Stimulated activated naive CD8-positive, alpha-beta T cell treated with anti-CD3 and anti-CD28 coated beads, Interleukin-15, amount 100 ng/mL, for 72 hours (primary cell): ENCODE data around the gene FAM241B.

ENCODE experiments used
- ATAC-seq: fragments of 150-1000 bp; cut with Tn5 transposase; 2 replicates; pipeline ENCODE4 v1.10.0; 2021; ENCODE audit warnings: mild to moderate bottlenecking, moderate library complexity
- DNase-seq, 2 donors: peaks; one replicate each; pipeline ENCODE4 v3.0.0; 2021 to 2022
- H3K27ac Mint-ChIP-seq, 2 donors: one replicate each; pipeline ENCODE4 v1.8.0; 2022; ENCODE audit warnings: mild to moderate bottlenecking in 2 of 2, mixed read lengths in 2 of 2, moderate library complexity in 2 of 2
- H3K27me3 Mint-ChIP-seq: one replicate; pipeline ENCODE4 v1.8.0; 2022; ENCODE audit warnings: mixed read lengths
- H3K4me1 Mint-ChIP-seq: one replicate; pipeline ENCODE4 v1.8.0; 2022; ENCODE audit warnings: mild to moderate bottlenecking, mixed read lengths
- H3K4me3 Mint-ChIP-seq, 2 donors: one replicate each; pipeline ENCODE4 v1.8.0; 2022; ENCODE audit warnings: mild to moderate bottlenecking in 2 of 2, mixed read lengths in 2 of 2, moderate library complexity in 1 of 2
- H3K9me3 Mint-ChIP-seq, 2 donors: one replicate each; pipeline ENCODE4 v1.8.0; 2022; ENCODE audit warnings: mixed read lengths in 2 of 2

Gene FAM241B

DNA sequence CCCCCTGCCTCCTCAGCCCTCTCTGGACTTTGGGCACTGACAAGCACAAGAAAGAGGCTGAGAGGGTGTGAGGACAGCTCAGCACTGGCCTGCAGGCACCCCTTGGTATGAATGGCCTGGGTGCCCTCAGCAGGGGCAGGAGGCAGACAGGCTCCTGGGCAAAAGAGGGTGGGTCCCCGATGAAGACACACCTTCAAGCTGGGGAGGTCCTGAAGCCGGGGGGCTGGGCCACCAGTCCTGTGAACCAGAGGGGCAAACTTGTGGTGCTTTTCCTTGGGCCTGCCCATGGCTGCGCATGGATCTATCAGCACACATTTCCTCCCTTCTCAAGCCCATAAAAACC lies 22.8 kb downstream of the FAM241B start:
- DNase-seq (no peak), ATAC-seq (no peak)
- H3K4me1 Mint-ChIP-seq, result peaks cover 22% of the 10 kb centered on the region
- no peak overlapping the region for H3K4me3 Mint-ChIP-seq
- H3K27ac Mint-ChIP-seq, result no peak overlapping the region
- H3K27me3 Mint-ChIP-seq, result peaks cover 27% of the 10 kb centered on the region
- no peaks in the 10 kb centered on the region for H3K9me3 Mint-ChIP-seq

DNA sequence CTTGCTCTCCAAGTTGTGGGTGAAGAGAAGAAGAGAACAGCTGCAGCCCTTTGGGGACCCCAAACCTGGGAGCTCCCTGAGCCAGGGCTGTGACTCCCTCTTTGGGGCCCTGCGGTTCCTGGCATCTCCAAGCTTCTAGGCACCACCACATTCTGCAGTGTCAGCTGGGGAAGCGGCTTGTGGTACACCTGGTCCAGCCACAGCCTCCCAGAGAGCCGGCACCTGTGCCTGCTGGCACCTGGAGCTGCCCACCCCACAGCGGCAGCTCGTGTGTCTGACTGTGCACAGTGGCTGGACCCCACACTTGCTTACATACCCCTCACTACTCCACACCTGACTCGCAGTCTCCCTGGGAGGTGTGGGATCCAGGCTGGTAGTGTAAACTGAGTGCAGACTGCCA lies 23.5 kb downstream of the FAM241B start:
- Mint-ChIP-seq H3K4me3 (no peak overlapping the region), H3K27ac (peak overlapping the region in 1 of 2 donors; percentile 33), H3K9me3 (no peaks in the 10 kb centered on the region), H3K27me3 (peaks cover 33% of the 10 kb centered on the region), H3K4me1 (peaks cover 22% of the 10 kb centered on the region)
- DNase-seq (no peak), ATAC-seq (no peak)

DNA sequence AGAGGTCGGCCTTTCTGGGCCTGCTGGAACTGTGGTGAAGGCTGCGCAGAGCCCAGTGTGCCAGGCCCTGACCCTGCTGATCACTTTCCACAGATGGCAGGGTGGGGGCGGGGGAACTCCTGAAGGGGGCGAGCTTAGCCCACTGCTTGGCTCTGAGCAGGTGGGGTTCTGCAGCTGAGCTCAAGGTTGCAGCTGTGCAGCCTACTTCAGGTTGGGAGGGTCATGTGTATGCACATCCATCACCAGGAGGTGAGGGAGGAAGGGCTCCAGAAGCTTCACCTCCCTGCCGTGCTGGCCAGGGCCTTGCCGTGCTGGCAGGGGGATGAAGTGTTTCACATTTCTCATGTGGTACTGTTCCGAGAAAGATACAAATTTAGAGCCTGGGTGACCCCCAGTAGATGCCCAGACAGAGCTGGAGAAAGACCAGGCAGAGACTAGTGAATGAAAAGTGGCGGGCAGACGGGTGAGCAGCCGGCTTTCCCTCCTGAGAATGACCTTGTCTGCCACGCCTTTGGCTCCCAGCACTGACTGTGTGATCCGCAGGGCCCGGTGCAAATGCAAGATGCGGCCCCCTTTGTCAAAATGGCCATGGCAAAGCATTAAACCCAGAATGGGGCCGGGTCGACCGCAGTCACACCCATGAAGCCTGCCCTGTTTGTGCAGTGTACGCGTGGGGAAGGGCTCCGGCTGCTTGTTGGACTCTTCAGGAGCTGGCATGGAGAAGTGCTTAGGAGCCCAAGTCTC lies 25.2 kb downstream of the FAM241B start:
- ATAC-seq, result no peak
- DNase-seq, result no peak
- Mint-ChIP-seq H3K27me3 (peaks cover 33% of the 10 kb centered on the region), H3K4me3 (no peak overlapping the region), H3K27ac (no peak overlapping the region), H3K4me1 (peaks cover 21% of the 10 kb centered on the region), H3K9me3 (no peaks in the 10 kb centered on the region)

DNA sequence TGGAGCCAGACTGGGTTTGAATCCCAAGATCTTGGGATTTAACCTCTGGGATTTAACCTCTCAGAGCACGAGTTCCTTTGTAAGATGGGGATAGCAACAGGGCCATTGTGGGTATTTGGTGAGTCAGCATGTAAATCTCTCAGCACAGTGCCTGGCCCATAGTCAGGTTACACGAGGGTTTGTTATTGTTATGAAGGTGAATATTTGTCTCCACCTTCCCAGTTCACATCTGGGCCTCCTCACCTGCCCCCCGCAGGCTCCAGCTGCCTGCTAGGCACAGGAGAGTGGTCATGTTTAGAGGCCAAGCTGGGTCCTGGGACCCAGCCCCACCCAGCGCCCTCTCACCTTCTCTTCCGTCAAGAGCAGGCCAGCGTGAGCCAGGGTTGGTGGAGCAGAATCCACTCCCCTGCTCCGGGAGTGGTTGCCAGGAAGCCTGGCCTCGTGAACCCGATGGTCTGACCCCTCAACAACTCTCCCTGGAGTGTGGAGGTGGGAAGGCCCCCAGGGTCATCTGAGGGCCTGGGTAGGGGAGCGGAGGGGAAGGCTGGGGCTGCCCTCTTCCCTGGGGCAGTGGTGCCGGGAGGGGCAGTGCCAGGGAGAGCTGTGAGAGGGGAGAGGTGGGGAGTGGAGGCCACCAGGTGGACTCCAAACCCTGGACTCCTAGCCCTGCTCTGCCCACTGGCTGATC lies 26.0 kb downstream of the FAM241B start:
- ATAC-seq (peak; percentile 44), DNase-seq (no peak)
- H3K27me3 Mint-ChIP-seq, result peaks cover 33% of the 10 kb centered on the region
- peaks cover 14% of the 10 kb centered on the region for H3K4me1 Mint-ChIP-seq
- no peak overlapping the region for H3K27ac Mint-ChIP-seq
- H3K9me3 Mint-ChIP-seq, result no peaks in the 10 kb centered on the region
- H3K4me3 Mint-ChIP-seq, result no peak overlapping the region

DNA sequence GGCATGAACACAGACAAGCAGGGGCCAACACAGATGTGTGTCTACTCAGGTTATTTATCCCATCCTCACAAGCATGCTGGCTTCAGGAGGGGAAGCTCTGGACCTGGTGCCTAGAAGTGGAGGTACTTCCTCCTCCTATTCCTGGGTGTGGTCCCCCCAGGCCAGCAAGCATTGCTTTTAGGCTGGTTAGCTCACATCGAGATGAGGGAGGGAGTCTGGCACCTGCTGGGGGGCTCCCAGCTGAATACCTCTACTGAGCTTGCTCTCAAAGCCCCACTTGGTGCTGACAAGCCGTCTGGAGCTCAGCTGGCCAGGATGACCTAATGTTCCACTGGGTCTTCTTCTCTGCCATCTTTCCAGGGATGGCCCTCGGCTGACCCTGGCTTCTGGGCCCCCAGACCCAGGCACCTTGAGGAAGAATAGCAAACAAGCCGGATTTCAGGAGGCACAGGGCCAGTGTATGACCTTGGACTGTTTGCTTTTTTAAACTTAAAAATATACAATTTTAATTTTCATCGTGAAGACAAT lies 26.8 kb downstream of the FAM241B start:
- ATAC-seq (no peak), DNase-seq (no peak)
- Mint-ChIP-seq H3K4me3 (no peak overlapping the region), H3K9me3 (no peaks in the 10 kb centered on the region), H3K27ac (no peak overlapping the region), H3K27me3 (peaks cover 33% of the 10 kb centered on the region), H3K4me1 (peaks cover 6% of the 10 kb centered on the region)

DNA sequence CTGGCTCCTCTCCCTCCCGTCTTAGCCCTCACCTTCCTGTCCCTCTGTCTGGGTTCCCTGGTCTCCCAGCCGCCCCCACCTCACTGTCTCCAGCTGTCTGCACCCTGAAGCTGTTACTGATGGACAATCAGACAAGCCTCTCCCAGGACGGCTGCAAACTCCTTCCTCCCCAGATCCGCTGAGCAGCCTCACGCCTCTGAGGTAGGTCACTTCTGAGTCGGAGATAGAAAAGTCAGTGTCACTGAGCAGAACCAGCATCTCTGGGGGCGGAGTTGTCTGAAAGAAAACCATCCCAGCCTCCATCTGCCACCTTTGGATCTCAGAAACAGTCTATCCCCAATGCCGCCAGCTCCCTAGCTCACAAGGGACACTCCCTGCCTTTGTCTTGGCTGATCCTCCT lies 27.4 kb downstream of the FAM241B start:
- Mint-ChIP-seq H3K27ac (peak overlapping the region; percentile 9 to 84), H3K9me3 (no peaks in the 10 kb centered on the region), H3K27me3 (peaks cover 33% of the 10 kb centered on the region), H3K4me3 (no peak overlapping the region), H3K4me1 (no peaks in the 10 kb centered on the region)
- ATAC-seq (no peak), DNase-seq (no peak)

DNA sequence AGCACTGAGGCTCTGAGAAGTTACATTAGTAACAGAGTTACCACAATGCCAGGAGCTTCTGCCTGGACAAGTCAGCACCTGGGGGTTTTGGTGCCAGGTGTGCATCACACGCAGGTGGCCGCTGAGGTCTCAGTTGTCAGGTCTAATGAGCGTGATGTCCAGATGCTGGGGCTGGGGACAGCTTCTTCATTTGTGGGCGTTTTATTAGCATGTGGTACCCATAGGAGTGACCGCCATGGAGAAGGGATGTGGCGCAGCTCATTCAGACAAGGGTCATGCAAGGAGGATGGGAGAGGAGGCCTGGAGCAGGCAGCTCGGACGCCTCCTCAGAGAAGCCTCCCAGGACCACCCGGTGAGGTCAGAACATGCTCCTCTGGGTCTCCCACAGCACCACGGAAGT lies 27.8 kb downstream of the FAM241B start:
- peaks cover 33% of the 10 kb centered on the region for H3K27me3 Mint-ChIP-seq
- H3K27ac Mint-ChIP-seq, result no peak overlapping the region
- no peaks in the 10 kb centered on the region for H3K4me1 Mint-ChIP-seq
- H3K9me3 Mint-ChIP-seq, result no peaks in the 10 kb centered on the region
- ATAC-seq (no peak), DNase-seq (no peak)
- H3K4me3 Mint-ChIP-seq, result no peak overlapping the region

DNA sequence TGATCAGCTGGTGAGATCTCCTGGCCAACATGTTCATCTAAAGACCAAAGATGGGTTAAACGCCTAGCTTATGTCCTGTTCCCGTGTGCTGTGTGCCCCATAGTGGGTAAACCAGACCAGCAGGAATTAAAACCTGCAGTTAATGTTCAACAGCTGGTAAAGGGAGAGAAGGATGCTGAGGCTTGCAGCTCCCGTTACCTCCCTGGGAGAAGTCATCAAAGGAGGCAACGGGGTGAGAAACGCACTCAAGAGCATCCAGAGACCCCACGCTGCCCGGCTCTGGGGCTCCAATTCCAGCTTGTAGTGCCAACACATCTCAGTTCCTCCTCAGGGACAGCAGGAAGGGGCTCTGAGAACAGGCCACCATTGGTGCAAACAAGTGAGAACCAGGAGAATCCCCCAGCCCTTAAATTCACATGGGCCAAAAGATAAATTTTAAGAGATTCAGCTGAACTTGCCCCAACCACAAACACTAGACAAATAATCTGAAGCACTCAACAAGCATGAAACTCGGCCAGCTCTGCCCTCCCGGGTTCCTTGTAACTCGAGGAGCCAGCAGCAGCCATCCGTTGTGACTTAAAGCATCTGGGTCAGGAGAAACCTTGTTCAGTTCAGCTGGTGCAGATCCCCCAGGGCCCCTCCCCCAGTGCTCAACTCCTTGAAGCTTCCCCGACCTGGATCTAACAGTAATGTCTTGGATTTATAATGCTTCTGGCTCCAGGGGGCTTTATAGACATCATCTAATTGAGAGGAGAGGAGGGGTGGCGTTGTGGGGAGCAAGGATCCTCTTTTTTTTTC lies 29.4 kb downstream of the FAM241B start:
- no peak for DNase-seq
- Mint-ChIP-seq H3K27me3 (peaks cover 23% of the 10 kb centered on the region), H3K27ac (no peak overlapping the region), H3K9me3 (no peaks in the 10 kb centered on the region), H3K4me1 (no peaks in the 10 kb centered on the region), H3K4me3 (no peak overlapping the region)
- ATAC-seq, result no peak

DNA sequence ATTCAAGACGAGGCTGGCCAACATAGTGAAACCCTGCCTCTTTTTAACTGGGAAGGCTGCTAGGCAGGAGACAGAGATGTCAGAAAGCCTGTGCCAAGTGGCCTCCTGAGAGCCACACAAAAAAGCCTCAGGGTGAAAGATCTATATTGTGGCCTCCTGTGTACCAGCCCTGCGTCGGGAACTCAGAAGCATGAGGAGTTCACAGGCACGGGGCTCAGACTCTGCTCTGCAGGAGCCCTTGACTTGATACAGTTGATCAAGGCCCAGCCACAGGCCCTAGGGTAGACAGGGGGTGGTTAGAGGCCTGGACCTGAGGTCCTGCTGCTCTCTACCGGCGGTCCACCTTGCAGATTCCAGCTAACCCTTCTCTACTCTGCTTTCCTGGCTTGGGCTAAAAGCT lies 30.2 kb downstream of the FAM241B start:
- no peak overlapping the region for H3K4me3 Mint-ChIP-seq
- peaks cover 21% of the 10 kb centered on the region for H3K27me3 Mint-ChIP-seq
- H3K9me3 Mint-ChIP-seq, result no peaks in the 10 kb centered on the region
- DNase-seq (no peak), ATAC-seq (no peak)
- no peak overlapping the region for H3K27ac Mint-ChIP-seq
- H3K4me1 Mint-ChIP-seq, result no peaks in the 10 kb centered on the region

DNA sequence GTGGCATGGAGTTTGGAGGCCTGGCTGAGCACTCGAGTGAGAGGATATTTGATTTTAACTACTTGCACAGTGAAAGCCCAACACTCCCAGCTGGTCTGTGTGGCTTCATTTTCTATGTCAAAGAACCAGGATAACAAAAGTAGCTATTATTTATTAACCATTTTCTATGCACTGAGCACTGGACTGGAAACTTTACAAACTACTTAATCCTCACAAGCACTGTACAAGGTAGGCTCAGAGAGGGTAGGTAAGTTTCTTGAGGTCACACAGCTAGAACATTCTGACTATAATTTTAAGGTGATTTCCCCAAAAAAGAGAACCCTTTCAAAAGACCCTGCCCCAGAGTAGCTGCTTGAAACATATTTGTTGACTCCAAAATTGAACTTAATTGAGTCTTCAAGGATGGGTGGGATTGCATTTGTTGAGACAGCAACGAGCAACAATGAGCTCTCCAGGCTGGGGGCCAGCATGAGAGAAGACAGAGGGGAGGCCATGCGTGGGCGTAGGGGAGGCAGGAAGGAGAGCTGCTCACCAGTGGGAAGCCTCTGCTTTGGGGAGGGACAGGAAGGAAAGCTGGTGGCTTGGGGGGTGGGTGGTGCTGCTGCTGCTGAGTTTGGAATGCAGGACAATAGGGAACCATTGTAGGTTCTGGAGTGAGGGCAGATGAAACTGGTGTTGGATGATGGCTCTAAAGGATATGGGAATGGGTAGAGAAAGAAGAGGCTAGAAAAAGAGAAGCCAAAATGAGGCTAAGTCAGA lies 31.5 kb downstream of the FAM241B start:
- Mint-ChIP-seq H3K27ac (peak overlapping the region in 1 of 2 donors; percentile 0), H3K4me1 (no peaks in the 10 kb centered on the region), H3K27me3 (peaks cover 17% of the 10 kb centered on the region), H3K9me3 (no peaks in the 10 kb centered on the region), H3K4me3 (no peak overlapping the region)
- ATAC-seq, result no peak
- no peak for DNase-seq

DNA sequence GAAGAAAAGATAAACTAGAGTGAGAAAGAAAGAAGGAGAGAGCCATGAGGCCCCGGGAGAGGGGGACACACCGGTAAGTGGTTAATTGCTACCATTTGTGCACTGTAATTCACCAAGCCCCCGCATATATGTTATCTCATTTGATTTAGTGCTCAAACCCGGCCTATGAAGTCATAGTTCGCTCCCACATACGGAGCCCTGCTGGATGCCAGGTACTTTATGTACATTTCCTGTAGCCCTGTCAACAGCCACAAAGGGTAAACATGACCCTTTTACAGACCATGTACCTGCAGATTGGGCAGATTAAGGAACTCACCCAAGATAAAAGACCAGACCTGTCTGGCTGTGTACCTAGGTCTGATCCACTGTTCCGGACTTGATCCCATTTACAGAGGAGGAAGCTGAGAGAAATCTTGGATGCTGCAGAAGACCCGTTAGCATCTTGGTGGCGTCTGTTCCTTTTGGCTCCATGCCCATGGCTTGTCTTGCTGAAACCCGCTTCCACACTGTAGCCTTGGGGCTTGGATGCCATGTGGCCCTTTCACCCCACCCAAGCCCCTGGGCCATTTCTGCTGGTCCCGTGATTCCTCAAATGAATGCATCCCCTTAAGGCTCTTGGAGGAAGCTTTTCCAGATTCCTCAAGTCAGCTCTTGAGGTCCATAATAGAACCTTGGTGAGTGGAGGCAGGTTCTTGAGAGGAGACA lies 32.3 kb downstream of the FAM241B start:
- H3K4me3 Mint-ChIP-seq, result no peak overlapping the region
- ATAC-seq (no peak), DNase-seq (no peak)
- no peaks in the 10 kb centered on the region for H3K4me1 Mint-ChIP-seq
- no peaks in the 10 kb centered on the region for H3K9me3 Mint-ChIP-seq
- H3K27me3 Mint-ChIP-seq, result peaks cover 15% of the 10 kb centered on the region
- no peak overlapping the region for H3K27ac Mint-ChIP-seq

DNA sequence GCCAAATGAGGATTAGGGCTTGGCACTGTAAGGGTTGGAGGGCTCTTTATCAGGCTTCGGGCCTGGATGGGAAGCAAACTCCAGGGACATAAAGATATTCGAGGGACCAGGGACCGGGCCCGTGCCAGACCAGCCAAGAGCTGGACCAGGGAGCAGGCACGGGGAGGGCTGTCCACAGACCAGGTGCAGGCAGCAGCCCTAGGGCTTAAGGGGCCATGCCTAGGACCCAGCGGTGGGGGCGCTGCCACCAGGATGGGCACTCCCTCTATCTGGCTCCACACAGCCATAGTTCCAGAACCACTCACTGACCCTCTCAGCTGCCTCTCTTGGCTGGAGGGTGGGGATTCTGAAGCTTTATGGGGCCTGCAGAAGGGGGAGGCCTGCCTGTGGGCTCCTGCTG lies 32.9 kb downstream of the FAM241B start:
- Mint-ChIP-seq H3K27me3 (peaks cover 15% of the 10 kb centered on the region), H3K4me1 (no peaks in the 10 kb centered on the region), H3K27ac (no peak overlapping the region), H3K4me3 (no peak overlapping the region), H3K9me3 (no peaks in the 10 kb centered on the region)
- DNase-seq, result no peak
- ATAC-seq, result no peak

DNA sequence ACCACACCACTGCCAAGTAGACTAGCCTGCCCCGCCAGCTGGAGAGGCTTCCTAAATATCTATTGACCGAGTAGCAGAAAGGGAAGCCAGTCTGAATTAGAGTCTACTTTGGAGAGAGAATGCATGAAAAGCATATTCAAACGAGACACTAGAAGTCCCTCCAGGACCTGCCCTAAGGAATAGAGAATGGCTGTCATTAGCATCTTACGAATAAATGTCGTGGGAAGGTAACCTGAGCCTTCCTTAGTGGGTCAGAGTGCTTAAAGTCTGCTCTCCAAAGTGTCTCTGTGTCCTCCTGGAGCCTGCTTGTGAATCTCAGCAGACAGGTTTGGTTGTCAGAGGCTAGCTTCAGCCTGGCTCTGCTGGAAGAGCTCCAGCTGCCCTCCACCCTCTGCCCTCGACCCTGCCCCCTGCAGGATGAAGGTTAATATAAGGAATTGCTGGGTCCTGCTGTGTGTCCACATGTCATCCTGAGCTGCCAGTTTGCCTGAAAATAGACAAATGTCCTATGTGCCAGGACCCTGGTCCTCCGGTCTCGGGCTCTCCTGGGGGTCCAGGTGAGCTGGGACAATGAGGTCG lies 33.4 kb downstream of the FAM241B start:
- ATAC-seq (peak; percentile 23), DNase-seq (no peak)
- Mint-ChIP-seq H3K4me1 (no peaks in the 10 kb centered on the region), H3K4me3 (no peak overlapping the region), H3K27ac (no peak overlapping the region), H3K27me3 (peaks cover 16% of the 10 kb centered on the region), H3K9me3 (no peaks in the 10 kb centered on the region)

DNA sequence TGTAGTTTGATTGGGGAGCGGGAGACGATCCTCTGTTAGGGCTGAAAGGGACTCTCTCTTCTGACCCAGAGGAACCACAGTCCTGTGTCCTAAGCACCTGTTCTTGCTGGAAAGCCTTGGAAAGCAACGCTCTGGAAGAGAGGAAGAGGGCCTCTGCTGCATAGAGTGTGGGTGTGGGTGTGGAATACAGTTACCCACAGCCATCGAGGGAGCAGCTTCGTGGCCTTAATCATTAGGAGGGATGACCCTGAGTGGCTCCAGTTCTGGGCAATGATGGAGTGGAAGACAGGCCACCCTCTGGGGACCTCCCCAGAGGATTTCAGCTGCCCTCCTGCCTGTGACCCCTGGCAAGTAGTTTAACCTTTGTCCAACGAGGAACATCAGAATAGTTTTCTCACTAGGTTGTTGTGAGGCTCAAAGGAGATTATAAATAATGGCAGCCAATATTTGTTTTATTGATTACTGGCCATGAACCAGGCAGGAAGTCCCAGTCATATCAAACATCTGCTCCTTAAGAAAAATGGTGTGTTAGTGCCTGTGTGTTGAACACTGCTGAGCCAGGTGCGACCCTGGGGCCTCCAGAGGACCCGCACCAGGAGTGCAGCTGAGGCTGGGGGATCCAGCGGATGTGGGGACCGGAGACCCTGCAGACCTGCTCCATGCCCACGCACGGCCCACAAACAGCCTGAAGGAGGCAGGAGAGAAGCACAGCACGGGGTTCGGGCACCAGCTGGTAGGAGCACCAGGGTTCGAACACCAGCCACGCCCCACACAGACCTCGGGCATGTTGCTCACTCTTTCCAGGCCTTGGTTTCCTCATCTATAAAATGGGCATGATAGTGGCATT lies 35.6 kb downstream of the FAM241B start:
- Mint-ChIP-seq H3K4me3 (no peak overlapping the region), H3K27ac (no peak overlapping the region), H3K9me3 (no peaks in the 10 kb centered on the region), H3K4me1 (no peaks in the 10 kb centered on the region), H3K27me3 (peaks cover 34% of the 10 kb centered on the region)
- DNase-seq (no peak), ATAC-seq (no peak)
